Astrocyte (in vitro differentiated cells and primary cell): ENCODE data around the gene ASB18. TPM values are rescaled to one million over a fixed set of nuclear protein-coding genes. Genes with fewer than 3 reads are reported as not detected.

Experiments
- DNase-seq: peaks from one replicate; pipeline ENCODE4 v3.0.0-alpha.2; 2010; ENCODE audit warnings: low read depth
- FAIRE-seq: peaks from 2 replicates; lab custom pipeline; 2011; peaks lifted over from hg19 to GRCh38; lab: Jason Lieb, UNC
- H2AFZ ChIP-seq: 2 replicates; pipeline ENCODE4 v1.6.0; 2012; ENCODE audit warnings: low read depth, low read length, inconsistent platforms
- H3K27ac ChIP-seq: 2 replicates; pipeline ENCODE4 v1.5.1; 2011; ENCODE audit warnings: low read depth, low read length, inconsistent platforms
- H3K27me3 ChIP-seq: 2 replicates; pipeline ENCODE4 v1.6.0; 2011; ENCODE audit warnings: low read length, inconsistent platforms; ENCODE audit not compliant: insufficient read depth
- H3K36me3 ChIP-seq: 2 replicates; pipeline ENCODE4 v1.5.1; 2011; ENCODE audit warnings: low read length, inconsistent platforms; ENCODE audit not compliant: insufficient read depth
- H3K4me1 ChIP-seq: 2 replicates; pipeline ENCODE4 v1.5.1; 2011; ENCODE audit warnings: low read length, inconsistent platforms; ENCODE audit not compliant: insufficient read depth
- H3K4me2 ChIP-seq: 2 replicates; pipeline ENCODE4 v1.6.0; 2012; ENCODE audit warnings: low read length, inconsistent platforms
- H3K4me3 ChIP-seq: 2 replicates; pipeline ENCODE4 v1.5.1; 2011; ENCODE audit warnings: low read depth, mild to moderate bottlenecking, low read length, inconsistent platforms; ENCODE audit not compliant: insufficient read depth
- H3K79me2 ChIP-seq: 2 replicates; pipeline ENCODE4 v1.6.0; 2012; ENCODE audit warnings: mild to moderate bottlenecking, low read length, inconsistent platforms; ENCODE audit not compliant: insufficient read depth
- H3K9ac ChIP-seq: 2 replicates; pipeline ENCODE4 v1.6.0; 2012; ENCODE audit warnings: mild to moderate bottlenecking, low read length, inconsistent platforms
- H3K9me3 ChIP-seq: 2 replicates; pipeline ENCODE4 v1.5.1; 2012; ENCODE audit warnings: low read depth, mild to moderate bottlenecking, low read length, inconsistent platforms; ENCODE audit not compliant: insufficient read depth
- H4K20me1 ChIP-seq: 2 replicates; pipeline ENCODE4 v1.6.0; 2012; ENCODE audit warnings: low read length, inconsistent platforms; ENCODE audit not compliant: insufficient read depth
- H3K27ac Mint-ChIP-seq: one replicate; pipeline ENCODE4 v1.8.0; 2021; ENCODE audit warnings: mild to moderate bottlenecking, mixed read lengths; ENCODE audit not compliant: unreplicated experiment
- H3K27me3 Mint-ChIP-seq: one replicate; pipeline ENCODE4 v1.8.0; 2021; ENCODE audit warnings: low read depth, mixed read lengths; ENCODE audit not compliant: unreplicated experiment
- H3K36me3 Mint-ChIP-seq: one replicate; pipeline ENCODE4 v1.8.0; 2021; ENCODE audit warnings: low read depth, mixed read lengths; ENCODE audit not compliant: unreplicated experiment
- H3K4me1 Mint-ChIP-seq: one replicate; pipeline ENCODE4 v1.8.0; 2021; ENCODE audit warnings: low read depth, mixed read lengths; ENCODE audit not compliant: unreplicated experiment
- H3K4me3 Mint-ChIP-seq: one replicate; pipeline ENCODE4 v1.8.0; 2021; ENCODE audit warnings: mild to moderate bottlenecking, moderate library complexity, mixed read lengths; ENCODE audit not compliant: unreplicated experiment
- H3K9me3 Mint-ChIP-seq: one replicate; pipeline ENCODE4 v1.8.0; 2021; ENCODE audit warnings: mild to moderate bottlenecking, mixed read lengths; ENCODE audit not compliant: unreplicated experiment
- EZH2 ChIP-seq: IDR thresholded peaks from 2 replicates; pipeline ENCODE4 v1.6.1; 2012; ENCODE audit warnings: mild to moderate bottlenecking, low read length, inconsistent platforms; ENCODE audit not compliant: insufficient read depth
- total RNA-seq: library from RNA; stranded (reverse); gene quantifications from 2 replicates; pipeline ENCODE4 v1.2.1, GENCODE V29; 2021
- TF ChIP-seq, protein P1 (sequence below): IDR thresholded peaks from 2 replicates; pipeline ENCODE4 v1.5.1; 2011; ENCODE audit warnings: low read depth, mild to moderate bottlenecking, inconsistent platforms, low read length, moderate library complexity; ENCODE audit not compliant: insufficient read depth

Gene ASB18
- total RNA-seq, 1 donor from 2014 or later, result not detected

DNA sequence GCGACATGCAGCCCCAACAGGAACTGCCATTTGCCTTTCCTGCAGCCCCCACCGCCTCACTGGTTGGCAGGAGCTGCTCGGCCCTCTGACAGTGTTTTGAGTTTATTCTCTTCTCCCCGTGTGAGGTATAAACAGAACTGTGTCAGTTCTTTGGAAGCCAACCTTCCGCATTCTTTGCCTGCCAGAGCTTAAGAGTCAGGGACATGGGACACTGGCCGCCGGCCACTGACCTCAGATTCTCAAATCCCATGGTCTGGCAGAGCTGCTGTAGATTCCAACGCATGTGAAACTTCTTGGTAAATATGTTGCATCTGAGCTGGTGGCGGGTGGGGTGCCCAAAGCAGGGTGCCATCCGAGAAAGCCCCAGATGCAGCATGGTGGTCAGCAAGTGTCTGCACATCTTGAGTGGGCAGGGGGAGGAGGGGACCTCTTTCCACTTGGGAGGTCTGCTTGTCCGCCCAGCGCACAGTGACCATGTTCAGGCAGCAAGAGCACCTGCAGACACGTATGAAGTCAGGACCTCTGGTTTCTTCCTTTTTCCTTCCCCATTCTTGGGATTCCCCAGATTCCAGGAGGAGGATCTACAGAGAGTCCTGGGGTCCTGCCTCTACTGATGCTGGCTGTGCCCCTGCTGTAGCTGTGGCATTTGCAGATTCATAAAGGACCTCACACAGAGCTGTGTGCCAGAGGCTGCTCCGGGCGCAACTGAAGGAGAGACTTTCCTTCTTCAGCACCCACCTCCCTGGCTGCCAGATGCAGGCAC is 23.8 kb downstream of the ASB18 start:
- Mint-ChIP-seq H3K4me1 (peaks cover 9% of the 10 kb centered on the region), H3K4me3 (no peak overlapping the region), H3K27ac (no peak overlapping the region), H3K9me3 (peaks cover 2% of the 10 kb centered on the region), H3K36me3 (no peaks in the 10 kb centered on the region), H3K27me3 (peaks cover 54% of the 10 kb centered on the region)
- no peak overlapping the region for H2AFZ ChIP-seq
- no peak overlapping the region for H3K9ac ChIP-seq
- H3K36me3 ChIP-seq, result no peaks in the 10 kb centered on the region
- TF ChIP-seq, protein P1, sequence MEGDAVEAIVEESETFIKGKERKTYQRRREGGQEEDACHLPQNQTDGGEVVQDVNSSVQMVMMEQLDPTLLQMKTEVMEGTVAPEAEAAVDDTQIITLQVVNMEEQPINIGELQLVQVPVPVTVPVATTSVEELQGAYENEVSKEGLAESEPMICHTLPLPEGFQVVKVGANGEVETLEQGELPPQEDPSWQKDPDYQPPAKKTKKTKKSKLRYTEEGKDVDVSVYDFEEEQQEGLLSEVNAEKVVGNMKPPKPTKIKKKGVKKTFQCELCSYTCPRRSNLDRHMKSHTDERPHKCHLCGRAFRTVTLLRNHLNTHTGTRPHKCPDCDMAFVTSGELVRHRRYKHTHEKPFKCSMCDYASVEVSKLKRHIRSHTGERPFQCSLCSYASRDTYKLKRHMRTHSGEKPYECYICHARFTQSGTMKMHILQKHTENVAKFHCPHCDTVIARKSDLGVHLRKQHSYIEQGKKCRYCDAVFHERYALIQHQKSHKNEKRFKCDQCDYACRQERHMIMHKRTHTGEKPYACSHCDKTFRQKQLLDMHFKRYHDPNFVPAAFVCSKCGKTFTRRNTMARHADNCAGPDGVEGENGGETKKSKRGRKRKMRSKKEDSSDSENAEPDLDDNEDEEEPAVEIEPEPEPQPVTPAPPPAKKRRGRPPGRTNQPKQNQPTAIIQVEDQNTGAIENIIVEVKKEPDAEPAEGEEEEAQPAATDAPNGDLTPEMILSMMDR, result no peak
- no peak for TF ChIP-seq EZH2
- no peak overlapping the region for H3K4me3 ChIP-seq
- H3K27me3 ChIP-seq, result peaks cover 23% of the 10 kb centered on the region
- H3K9me3 ChIP-seq, result no peaks in the 10 kb centered on the region
- H3K27ac ChIP-seq, result no peak overlapping the region
- H3K4me1 ChIP-seq, result peaks cover 8% of the 10 kb centered on the region
- DNase-seq (peak; percentile 51), FAIRE-seq (no peak)
- no peaks in the 10 kb centered on the region for H3K79me2 ChIP-seq
- H3K4me2 ChIP-seq, result peak overlapping the region; percentile 3
- no peaks in the 10 kb centered on the region for H4K20me1 ChIP-seq

DNA sequence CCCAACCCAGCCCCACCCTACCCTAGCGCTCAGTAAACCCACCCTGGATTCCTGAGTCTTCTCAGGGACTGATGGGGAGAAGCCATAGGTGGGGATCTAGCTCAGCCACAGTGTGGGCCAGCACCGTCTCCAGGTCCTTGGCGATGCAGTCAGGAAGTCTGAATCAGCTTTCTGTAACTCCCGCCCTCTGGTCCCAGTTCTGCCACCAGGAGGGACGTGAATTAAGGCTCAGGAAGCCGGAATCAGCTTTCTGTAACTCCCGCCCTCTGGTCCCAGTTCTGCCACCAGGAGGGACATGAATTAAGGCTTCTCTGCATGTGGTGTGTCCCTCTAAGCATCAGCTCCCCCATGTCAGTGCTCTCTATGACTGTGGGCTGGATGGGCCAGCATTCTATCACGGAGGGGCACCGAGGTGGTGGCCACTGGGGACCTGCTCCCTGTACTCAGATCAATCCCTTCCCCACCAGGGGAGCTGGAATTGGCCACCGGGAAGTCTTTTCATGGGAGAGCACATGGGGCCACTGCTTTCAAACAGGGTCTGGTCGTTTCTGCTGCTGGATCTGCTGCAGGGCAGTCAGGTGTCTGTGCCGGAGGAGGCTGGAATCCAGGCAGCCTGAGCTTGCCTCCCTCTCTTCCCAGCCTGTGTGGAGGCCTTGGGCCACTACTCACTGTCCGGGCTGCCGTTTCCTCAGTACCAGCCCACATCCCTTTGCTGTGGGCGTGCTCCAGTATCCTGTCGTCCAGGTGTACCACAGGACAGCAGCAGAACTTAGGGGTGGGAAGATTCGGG is 24.7 kb downstream of the ASB18 start:
- H3K9ac ChIP-seq, result no peak overlapping the region
- FAIRE-seq (no peak), DNase-seq (no peak)
- no peaks in the 10 kb centered on the region for H3K36me3 Mint-ChIP-seq
- no peaks in the 10 kb centered on the region for H3K79me2 ChIP-seq
- peaks cover 9% of the 10 kb centered on the region for H3K4me1 Mint-ChIP-seq
- peaks cover 2% of the 10 kb centered on the region for H3K9me3 Mint-ChIP-seq
- peaks cover 8% of the 10 kb centered on the region for H3K4me1 ChIP-seq
- H3K36me3 ChIP-seq, result no peaks in the 10 kb centered on the region
- no peak overlapping the region for H3K4me3 ChIP-seq
- no peak overlapping the region for H3K4me3 Mint-ChIP-seq
- TF ChIP-seq, protein P1, result no peak
- TF ChIP-seq EZH2, result no peak
- peaks cover 26% of the 10 kb centered on the region for H3K27me3 ChIP-seq
- no peak overlapping the region for H3K27ac ChIP-seq
- H3K27ac Mint-ChIP-seq, result no peak overlapping the region
- no peaks in the 10 kb centered on the region for H3K9me3 ChIP-seq
- no peak overlapping the region for H2AFZ ChIP-seq
- H3K27me3 Mint-ChIP-seq, result peaks cover 54% of the 10 kb centered on the region
- peak overlapping the region; percentile 3 for H3K4me2 ChIP-seq
- no peaks in the 10 kb centered on the region for H4K20me1 ChIP-seq
